BLaER1 treated with 17β-estradiol and CSF1 and Interleukin-3, amounts not matched to agents 10 nM and 100 nM (cell line): ENCODE measurements around the gene STAC3.

Experiments used
- H3K27ac ChIP-seq, 11 experiments: shearing (Covaris generic); formaldehyde crosslinking; 2 replicates each; pipeline ENCODE4 v1.8.1; 2022
- H3K27me3 ChIP-seq, 11 experiments: shearing (Covaris generic); formaldehyde crosslinking; 2 replicates each; pipeline ENCODE4 v1.8.1; 2022
- H3K36me3 ChIP-seq, 11 experiments: shearing (Covaris generic); formaldehyde crosslinking; 2 replicates each; pipeline ENCODE4 v1.8.1; 2022
- H3K4me1 ChIP-seq, 10 experiments: shearing (Covaris generic); formaldehyde crosslinking; 2 replicates each; pipeline ENCODE4 v1.8.1; 2022
- H3K4me2 ChIP-seq, 11 experiments: shearing (Covaris generic); formaldehyde crosslinking; 2 replicates each; pipeline ENCODE4 v1.8.1; 2022
- H3K4me3 ChIP-seq, 10 experiments: shearing (Covaris generic); formaldehyde crosslinking; 2 replicates each; pipeline ENCODE4 v1.8.1; 2022
- H3K9ac ChIP-seq, 11 experiments: shearing (Covaris generic); formaldehyde crosslinking; 2 replicates each; pipeline ENCODE4 v1.8.1; 2022
- H3K9me3 ChIP-seq, 11 experiments: shearing (Covaris generic); formaldehyde crosslinking; replicated peaks in 1 of 11; 2 replicates each; pipeline ENCODE4 v1.8.1; 2022
- H4K20me1 ChIP-seq, 11 experiments: shearing (Covaris generic); formaldehyde crosslinking; 2 replicates each; pipeline ENCODE4 v1.8.1; 2022
- Cebpa-rat ChIP-seq, 11 experiments: shearing (Covaris generic); IDR thresholded peaks; 2 replicates each; pipeline ENCODE4 v1.8.1; 2022

Gene STAC3

GRCh38 chr12:57229634-57230380, 21.2 kb downstream of the STAC3 start, which contains the start of gene SHMT2:
Gene SHMT2, plus strand, starts transcription at chr12:57229711. Its CDS starts 68 bp downstream, at chr12:57229779.
- H3K4me1 ChIP-seq: peaks cover 73 to 94% (median 91%) of the 10 kb centered on the region in 10 experiments
- H3K27me3 ChIP-seq: peaks cover 34 to 59% (median 52%) of the 10 kb centered on the region in 11 experiments
- peaks cover 11 to 62% (median 49%) of the 10 kb centered on the region in 11 experiments; a peak in 21 of 22 replicates for H4K20me1 ChIP-seq
- peak within 1 kb of the TSS; percentile 79 to 89 (median 86) for H3K9ac ChIP-seq
- H3K4me3 ChIP-seq: peak within 1 kb of the TSS; percentile 60 to 95 (median 80)
- no peaks in the 10 kb centered on the region for H3K9me3 ChIP-seq
- H3K27ac ChIP-seq: peak within 1 kb of the TSS; percentile 75 to 87 (median 83)
- peak in 3 of 11 experiments; percentile 22 to 63 (median 49); a peak in 3 of 22 replicates for TF ChIP-seq Cebpa-rat (IDR thresholded peaks at IDR 0.05)
- H3K4me2 ChIP-seq: peak within 1 kb of the TSS; percentile 97 to 100 (median 99)
- H3K36me3 ChIP-seq: peaks cover 32 to 44% (median 42%) of the 10 kb centered on the region in 11 experiments

GRCh38 chr12:57229046-57229633, 21.8 kb downstream of the STAC3 start:
- H3K9ac ChIP-seq: peak overlapping the region; percentile 79 to 89 (median 86); a peak in 21 of 22 replicates
- peak overlapping the region; percentile 60 to 95 (median 80) for H3K4me3 ChIP-seq
- no peak for TF ChIP-seq Cebpa-rat (IDR thresholded peaks at IDR 0.05)
- H3K4me2 ChIP-seq: peak overlapping the region; percentile 97 to 100 (median 99)
- H3K27me3 ChIP-seq: peaks cover 35 to 59% (median 52%) of the 10 kb centered on the region in 11 experiments
- H3K36me3 ChIP-seq: peaks cover 29 to 37% (median 35%) of the 10 kb centered on the region in 11 experiments
- H3K4me1 ChIP-seq: peaks cover 66 to 94% (median 90%) of the 10 kb centered on the region in 10 experiments
- peak overlapping the region; percentile 75 to 87 (median 83); a peak in 21 of 22 replicates for H3K27ac ChIP-seq
- H3K9me3 ChIP-seq: no peaks in the 10 kb centered on the region
- H4K20me1 ChIP-seq: peaks cover 5 to 62% (median 45%) of the 10 kb centered on the region in 11 experiments; a peak in 21 of 22 replicates

GRCh38 chr12:57227315-57228115, 23.5 kb downstream of the STAC3 start:
- no peaks in the 10 kb centered on the region for H3K9me3 ChIP-seq
- peaks cover 50 to 94% (median 86%) of the 10 kb centered on the region in 10 experiments for H3K4me1 ChIP-seq
- peaks cover 47 to 59% (median 54%) of the 10 kb centered on the region in 11 experiments for H3K27me3 ChIP-seq
- H3K36me3 ChIP-seq: peaks cover 13 to 21% (median 19%) of the 10 kb centered on the region in 11 experiments
- H4K20me1 ChIP-seq: peaks cover 0 to 62% (median 42%) of the 10 kb centered on the region in 11 experiments; a peak in 21 of 22 replicates
- TF ChIP-seq Cebpa-rat (IDR thresholded peaks at IDR 0.05): no peak
- H3K4me2 ChIP-seq: peak overlapping the region; percentile 85 to 100 (median 99)
- no peak overlapping the region for H3K27ac ChIP-seq
- peak overlapping the region; percentile 29 to 62 (median 48); a peak in 16 of 20 replicates for H3K4me3 ChIP-seq
- peak overlapping the region in 4 of 11 experiments; percentile 36 to 53 (median 50); a peak in 7 of 22 replicates for H3K9ac ChIP-seq

- Histone ChIP-seq H3K9ac (peak overlapping the region in 4 of 11 experiments; percentile 36 to 53 (median 50); a peak in 7 of 22 replicates), H3K4me2 (peak overlapping the region; percentile 85 to 100 (median 99)), H3K9me3 (no peaks in the 10 kb centered on the region), H3K4me1 (peaks cover 44 to 87% (median 79%) of the 10 kb centered on the region in 10 experiments), H3K27me3 (peaks cover 54 to 63% (median 60%) of the 10 kb centered on the region in 11 experiments), H3K27ac (no peak overlapping the region), H3K4me3 (peak overlapping the region; percentile 29 to 62 (median 48); a peak in 16 of 20 replicates), H3K36me3 (peaks cover 5 to 13% (median 11%) of the 10 kb centered on the region in 11 experiments), H4K20me1 (peaks cover 0 to 62% (median 36%) of the 10 kb centered on the region in 11 experiments; a peak in 21 of 22 replicates)
- no peak for TF ChIP-seq Cebpa-rat (IDR thresholded peaks at IDR 0.05)
Measured at GRCh38 chr12:57226588-57227314, 24.2 kb downstream of the STAC3 start.

GRCh38 chr12:57225680-57226210, 25.2 kb downstream of the STAC3 start:
- Histone ChIP-seq H4K20me1 (peaks cover 0 to 62% (median 36%) of the 10 kb centered on the region in 11 experiments; a peak in 18 of 22 replicates), H3K36me3 (peaks cover 0 to 3% (median under 1%) of the 10 kb centered on the region in 11 experiments; a peak in 8 of 22 replicates), H3K4me3 (no peak overlapping the region), H3K9ac (no peak overlapping the region), H3K27me3 (peaks cover 64 to 73% (median 70%) of the 10 kb centered on the region in 11 experiments), H3K4me1 (peaks cover 39 to 77% (median 71%) of the 10 kb centered on the region in 10 experiments), H3K27ac (no peak overlapping the region), H3K4me2 (peak overlapping the region in 9 of 11 experiments; percentile 18 to 100 (median 52); a peak in 15 of 22 replicates), H3K9me3 (no peaks in the 10 kb centered on the region)
- TF ChIP-seq Cebpa-rat (IDR thresholded peaks at IDR 0.05): no peak

GRCh38 chr12:57224973-57225679, 25.9 kb downstream of the STAC3 start:
- no peaks in the 10 kb centered on the region for H3K9me3 ChIP-seq
- no peak overlapping the region; a peak in 1 of 20 replicates for H3K4me3 ChIP-seq
- H3K27me3 ChIP-seq: peaks cover 71 to 80% (median 76%) of the 10 kb centered on the region in 11 experiments
- no peak for TF ChIP-seq Cebpa-rat (IDR thresholded peaks at IDR 0.05)
- peak overlapping the region; percentile 18 to 100 (median 38); a peak in 20 of 22 replicates for H3K4me2 ChIP-seq
- no peak overlapping the region for H3K9ac ChIP-seq
- peaks cover 0 to 58% (median 33%) of the 10 kb centered on the region in 11 experiments; a peak in 18 of 22 replicates for H4K20me1 ChIP-seq
- H3K27ac ChIP-seq: no peak overlapping the region
- H3K4me1 ChIP-seq: peaks cover 33 to 70% (median 65%) of the 10 kb centered on the region in 10 experiments
- H3K36me3 ChIP-seq: no peaks in the 10 kb centered on the region
